ENCODE data around the gene PIGK. TPM values are rescaled to one million over a fixed set of nuclear protein-coding genes. Genes with fewer than 3 reads are reported as not detected.

PIGK gene
- total RNA-seq, 1 experiment from 2014 or later = 23.3 TPM

GRCh38 chr1:77143529-77144121 lies 75.6 kb downstream of the PIGK start:
- H3K9ac ChIP-seq (ENCODE audit: low read length) = no peak overlapping the region
- ChIA-PET RAD21 (ENCODE audit: low non-redundant PET in 1 of 2, low total read pairs in 2 of 2, uncharacterized antibody in 2 of 2, unreplicated experiment in 2 of 2) (no interaction called here), POLR2A (no interaction called here), CTCF (interaction anchor here (0.7 to 3.1 kb wide), 6 partner anchors 8 to 1235 kb away, joined by 3 to 8 read pairs (median 4); no protein-coding TSS in a partner anchor)
- TF ChIP-seq REST (IDR thresholded peaks at IDR 0.05; ENCODE audit: low read depth) = no peak
- TF ChIP-seq RAD21 (IDR thresholded peaks at IDR 0.05; ENCODE audit: low read depth) = peak; percentile 57
- TF ChIP-seq CTCF (IDR thresholded peaks at IDR 0.05 in 2 of 3, conservative IDR thresholded peaks at IDR 0.05 in 1 of 3; ENCODE audit: borderline replicate concordance in 1 of 3, insufficient read depth in 1 of 3, low read depth in 2 of 3, low read length in 2 of 3) = peak in 2 of 3 experiments; percentile 36 to 61; a peak in 3 of 6 replicates
- no peaks in the 10 kb centered on the region for H3K79me2 ChIP-seq (ENCODE audit: insufficient read depth, low read length)
- DNase-seq (ENCODE audit: low read depth, low spot score) = no peak
- H3K4me3 ChIP-seq (replicated peaks in 1 of 2; ENCODE audit: low read depth in 1 of 2, low read length in 2 of 2) = no peak overlapping the region
- H4K20me1 ChIP-seq (ENCODE audit: insufficient read depth) = no peaks in the 10 kb centered on the region
- H3K9me3 ChIP-seq (ENCODE audit: control insufficient read depth in 1 of 2, insufficient read depth in 1 of 2, low read depth in 1 of 2, low read length in 2 of 2) = no peaks in the 10 kb centered on the region
- no peaks in the 10 kb centered on the region for H3K4me1 ChIP-seq (ENCODE audit: control insufficient read depth in 1 of 2, insufficient read depth in 2 of 2, low read length in 2 of 2)
- intact Hi-C loops (cut with micrococcal nuclease) = loop anchor here (1.0 to 10.0 kb wide), 4 partner anchors 991 to 1299 kb away; no protein-coding TSS in a partner anchor
- H2AFZ ChIP-seq (ENCODE audit: low read depth, low read length, poor library complexity, severe bottlenecking) = no peak overlapping the region
- no peak overlapping the region for H3K4me2 ChIP-seq (ENCODE audit: low read length)
- BruUV-seq (replicated peaks) = no TSS peak
- H3K9me2 ChIP-seq (ENCODE audit: insufficient read depth) = no peaks in the 10 kb centered on the region
- no peak for ATAC-seq
- H3K36me3 ChIP-seq (ENCODE audit: control insufficient read depth in 1 of 2, insufficient read depth in 2 of 2, low read length in 2 of 2) = no peaks in the 10 kb centered on the region
- no peak overlapping the region for H3K27ac ChIP-seq (ENCODE audit: low read depth, low read length)
- no peaks in the 10 kb centered on the region for H3K27me3 ChIP-seq (ENCODE audit: insufficient read depth, low read length)

All from HCT116 (cell line).